HEK293 (cell line): ENCODE results near the gene COG8.

Experiments used
- CTCF ChIP-seq: fragments of 450-650 bp; formaldehyde crosslinking; IDR thresholded peaks from 2 replicates; pipeline ENCODE4 v1.5.1; 2016; ENCODE audit warnings: missing biosample characterization, missing genetic modification characterization
- GFI1B ChIP-seq: fragments of 450-650 bp; formaldehyde crosslinking; IDR thresholded peaks from 2 replicates; pipeline ENCODE4 v1.5.1; 2016; ENCODE audit warnings: missing biosample characterization, missing genetic modification characterization
- MYNN ChIP-seq: fragments of 450-650 bp; formaldehyde crosslinking; IDR thresholded peaks from 2 replicates; pipeline ENCODE4 v1.5.1; 2016; ENCODE audit warnings: missing biosample characterization, missing genetic modification characterization, borderline replicate concordance
- TSHZ1 ChIP-seq: fragments of 450-650 bp; formaldehyde crosslinking; IDR thresholded peaks from 2 replicates; pipeline ENCODE4 v1.5.1; 2016; ENCODE audit warnings: missing biosample characterization, missing genetic modification characterization, borderline replicate concordance
- ZBTB11 ChIP-seq: fragments of 450-650 bp; formaldehyde crosslinking; conservative IDR thresholded peaks from 2 replicates; pipeline ENCODE4 v1.5.1; 2016; ENCODE audit warnings: low read depth, missing biosample characterization, missing genetic modification characterization
- ZNF513 ChIP-seq: fragments of 450-650 bp; IDR thresholded peaks from 2 replicates; pipeline ENCODE4 v1.5.1; 2018; ENCODE audit warnings: missing biosample characterization, missing genetic modification characterization
- ZNF585B ChIP-seq: fragments of 450-650 bp; formaldehyde crosslinking; IDR thresholded peaks from 2 replicates; pipeline ENCODE4 v1.5.1; 2016; ENCODE audit warnings: missing biosample characterization, missing genetic modification characterization
- ZNF76 ChIP-seq: fragments of 450-650 bp; formaldehyde crosslinking; IDR thresholded peaks from 2 replicates; pipeline ENCODE4; 2016; ENCODE audit warnings: low read depth, missing biosample characterization, missing genetic modification characterization, borderline replicate concordance
- ZNF791 ChIP-seq: fragments of 450-650 bp; formaldehyde crosslinking; IDR thresholded peaks from 2 replicates; pipeline ENCODE4 v1.5.1; 2016; ENCODE audit warnings: missing biosample characterization, missing genetic modification characterization

- TF ChIP-seq CTCF (tag by site-specific recombination), result no peak
- no peak for TF ChIP-seq TSHZ1 (tag by site-specific recombination)
- TF ChIP-seq ZNF585B, result no peak
- TF ChIP-seq GFI1B, result no peak
- TF ChIP-seq ZBTB11, result no peak
- no peak for TF ChIP-seq ZNF76 (tag by site-specific recombination)
- no peak for TF ChIP-seq ZNF791 (tag by site-specific recombination)
- TF ChIP-seq MYNN (tag by site-specific recombination), result no peak
- no peak for TF ChIP-seq ZNF513 (tag by site-specific recombination)
Measured at GRCh38 chr16:69346683-69347082, 7.3 kb upstream of the COG8 start.
